Progenitor cell of endocrine pancreas (in vitro differentiated cells): ENCODE results near the gene SERPINE3. TPM values are rescaled to one million over a fixed set of nuclear protein-coding genes. Genes with fewer than 3 reads are reported as not detected.

ENCODE experiments used
- DNase-seq: peaks from one replicate; pipeline ENCODE4 v3.0.0; 2021; ENCODE audit warnings: low spot score; ENCODE audit not compliant: unreplicated experiment
- H3K27ac Mint-ChIP-seq: 2 replicates; pipeline ENCODE4 v1.8.0; 2021; ENCODE audit warnings: mild to moderate bottlenecking, moderate library complexity, mixed read lengths
- H3K27me3 Mint-ChIP-seq: 2 replicates; pipeline ENCODE4 v1.8.0; 2021; ENCODE audit warnings: mixed read lengths
- H3K36me3 Mint-ChIP-seq: 2 replicates; pipeline ENCODE4 v1.8.0; 2022; ENCODE audit warnings: mixed read lengths; ENCODE audit not compliant: insufficient read depth
- H3K4me1 Mint-ChIP-seq: 2 replicates; pipeline ENCODE4 v1.8.0; 2021; ENCODE audit warnings: low read depth, mixed read lengths
- H3K4me3 Mint-ChIP-seq: 2 replicates; pipeline ENCODE4 v1.8.0; 2021; ENCODE audit warnings: low read depth, mild to moderate bottlenecking, moderate library complexity, mixed read lengths
- H3K9me3 Mint-ChIP-seq: 2 replicates; pipeline ENCODE4 v1.8.0; 2021; ENCODE audit warnings: low read depth, mixed read lengths
- long read RNA-seq: library from polyadenylated mRNA; unstranded; transcript quantifications from one replicate; pipeline ENCODE4 v2.0.0, GENCODE V29; 2020
- total RNA-seq: library from RNA; stranded (reverse); gene quantifications from 2 replicates; pipeline ENCODE4 v1.2.1, GENCODE V29; 2021
- TF ChIP-seq, protein P1 (sequence below): fragments of 200-600 bp; sonication (generic); IDR thresholded peaks from one replicate; pipeline ENCODE4 v1.5.0; 2021; ENCODE audit warnings: antibody characterized with exemption, mild to moderate bottlenecking; ENCODE audit not compliant: unreplicated experiment

SERPINE3 gene
- not detected in 2 replicates for total RNA-seq
- long read RNA-seq, partial matches to known transcripts = 0 of 2 reads
- long read RNA-seq, other reads (novel, unspliced or antisense) = 2 of 2 reads

- TF ChIP-seq, protein P1, sequence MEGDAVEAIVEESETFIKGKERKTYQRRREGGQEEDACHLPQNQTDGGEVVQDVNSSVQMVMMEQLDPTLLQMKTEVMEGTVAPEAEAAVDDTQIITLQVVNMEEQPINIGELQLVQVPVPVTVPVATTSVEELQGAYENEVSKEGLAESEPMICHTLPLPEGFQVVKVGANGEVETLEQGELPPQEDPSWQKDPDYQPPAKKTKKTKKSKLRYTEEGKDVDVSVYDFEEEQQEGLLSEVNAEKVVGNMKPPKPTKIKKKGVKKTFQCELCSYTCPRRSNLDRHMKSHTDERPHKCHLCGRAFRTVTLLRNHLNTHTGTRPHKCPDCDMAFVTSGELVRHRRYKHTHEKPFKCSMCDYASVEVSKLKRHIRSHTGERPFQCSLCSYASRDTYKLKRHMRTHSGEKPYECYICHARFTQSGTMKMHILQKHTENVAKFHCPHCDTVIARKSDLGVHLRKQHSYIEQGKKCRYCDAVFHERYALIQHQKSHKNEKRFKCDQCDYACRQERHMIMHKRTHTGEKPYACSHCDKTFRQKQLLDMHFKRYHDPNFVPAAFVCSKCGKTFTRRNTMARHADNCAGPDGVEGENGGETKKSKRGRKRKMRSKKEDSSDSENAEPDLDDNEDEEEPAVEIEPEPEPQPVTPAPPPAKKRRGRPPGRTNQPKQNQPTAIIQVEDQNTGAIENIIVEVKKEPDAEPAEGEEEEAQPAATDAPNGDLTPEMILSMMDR = no peak
- no peak within 1 kb of the TSS for H3K27ac Mint-ChIP-seq
- H3K4me1 Mint-ChIP-seq = peaks cover 2% of the 10 kb centered on the region
- H3K9me3 Mint-ChIP-seq = no peaks in the 10 kb centered on the region
- H3K36me3 Mint-ChIP-seq = no peaks in the 10 kb centered on the region
- no peak within 1 kb of the TSS for H3K4me3 Mint-ChIP-seq
- no peak for DNase-seq
- no peaks in the 10 kb centered on the region for H3K27me3 Mint-ChIP-seq
These were observed at the start of gene SERPINE3 for GRCh38 chr13:51339354-51339753. Gene SERPINE3 (plus strand): TSS chr13:51339691. CDS start chr13:51341092, 1,401 bp downstream.

DNA sequence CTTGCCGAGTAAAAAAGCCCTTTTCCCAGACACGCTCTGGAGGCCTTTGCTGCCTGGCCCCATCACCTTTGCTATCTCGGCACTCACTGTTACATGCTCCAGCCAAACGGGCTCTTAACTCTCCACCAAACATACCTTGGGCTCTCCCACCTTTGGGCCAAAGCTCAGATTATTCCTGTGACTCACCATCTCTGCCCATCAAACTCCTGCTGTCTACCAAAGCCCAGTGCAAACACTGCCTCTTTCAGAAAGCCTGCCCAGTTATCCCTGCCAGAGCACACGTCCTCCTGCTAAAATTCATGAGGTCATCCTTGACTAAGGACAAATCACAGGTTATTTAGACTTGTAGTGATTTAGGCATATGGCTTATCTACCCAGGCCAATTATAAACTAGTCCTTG is 48.1 kb upstream of the SERPINE3 start:
- DNase-seq = no peak
- Mint-ChIP-seq H3K4me1 (peaks cover 23% of the 10 kb centered on the region), H3K36me3 (no peaks in the 10 kb centered on the region), H3K27me3 (peaks cover 12% of the 10 kb centered on the region), H3K27ac (no peak overlapping the region), H3K9me3 (no peaks in the 10 kb centered on the region), H3K4me3 (no peak overlapping the region)
- TF ChIP-seq, protein P1 = no peak

DNA sequence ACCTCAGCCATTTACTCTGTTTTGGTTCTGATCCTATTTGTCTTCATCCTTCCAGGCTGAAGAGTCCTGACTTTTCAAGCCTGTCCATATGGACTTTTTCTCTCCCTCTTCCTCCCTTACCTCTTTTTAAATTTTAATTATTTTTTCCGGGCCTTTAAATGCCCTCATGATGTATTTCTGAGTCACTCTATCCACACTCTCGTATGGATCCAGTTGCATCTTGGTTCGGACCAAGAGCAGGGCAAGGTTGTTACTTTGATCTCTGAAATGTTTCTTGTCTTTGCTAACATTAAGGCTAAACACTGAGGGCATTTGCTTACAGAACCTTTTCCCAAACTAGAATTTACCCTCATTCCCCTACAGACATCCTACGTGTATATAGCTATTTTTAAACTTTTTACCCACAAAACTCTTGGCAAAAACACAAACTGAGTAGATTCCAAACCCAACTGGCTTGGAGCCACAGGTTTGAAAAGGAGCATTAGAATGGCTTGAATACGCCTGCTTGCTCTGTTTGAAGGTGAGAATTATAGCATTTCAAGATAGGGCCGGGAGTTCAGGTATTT is 47.4 kb upstream of the SERPINE3 start:
- Mint-ChIP-seq H3K4me1 (peaks cover 23% of the 10 kb centered on the region), H3K9me3 (no peaks in the 10 kb centered on the region), H3K4me3 (no peak overlapping the region), H3K36me3 (no peaks in the 10 kb centered on the region), H3K27ac (no peak overlapping the region), H3K27me3 (peaks cover 12% of the 10 kb centered on the region)
- TF ChIP-seq, protein P1 = no peak
- DNase-seq = no peak

DNA sequence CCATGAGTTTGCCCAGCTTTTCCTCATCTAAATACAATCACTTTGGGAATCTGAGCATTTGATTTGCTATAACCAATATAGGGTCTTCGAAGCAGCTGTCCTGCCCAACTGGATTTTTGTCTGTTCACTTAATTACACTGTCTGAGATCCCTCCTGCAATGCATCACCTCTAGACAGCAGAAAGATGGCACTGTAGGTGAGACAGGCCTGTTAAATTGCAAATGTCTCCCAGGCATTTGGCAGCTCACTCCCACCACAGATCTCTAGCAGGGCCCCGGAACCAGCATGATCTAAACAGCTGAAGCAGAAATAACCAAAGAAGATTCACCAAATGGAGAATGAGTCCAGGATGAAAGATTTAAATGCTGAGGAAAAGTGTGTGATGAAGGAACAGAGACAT is 41.9 kb upstream of the SERPINE3 start:
- TF ChIP-seq, protein P1 = no peak
- Mint-ChIP-seq H3K4me1 (peaks cover 15% of the 10 kb centered on the region), H3K4me3 (no peak overlapping the region), H3K27me3 (peaks cover 3% of the 10 kb centered on the region), H3K9me3 (no peaks in the 10 kb centered on the region), H3K36me3 (no peaks in the 10 kb centered on the region), H3K27ac (no peak overlapping the region)
- DNase-seq = no peak

GRCh38 chr13:51298812-51299211 is 40.7 kb upstream of the SERPINE3 start:
- H3K9me3 Mint-ChIP-seq = no peaks in the 10 kb centered on the region
- H3K27me3 Mint-ChIP-seq = no peaks in the 10 kb centered on the region
- H3K4me3 Mint-ChIP-seq = no peak overlapping the region
- H3K36me3 Mint-ChIP-seq = no peaks in the 10 kb centered on the region
- H3K27ac Mint-ChIP-seq = no peak overlapping the region
- H3K4me1 Mint-ChIP-seq = peaks cover 12% of the 10 kb centered on the region
- no peak for DNase-seq
- TF ChIP-seq, protein P1 = no peak
